Retinal pigment epithelial cell (primary cell): ENCODE data around the gene DLGAP3.

ENCODE experiments used
- DNase-seq: peaks from one replicate; pipeline ENCODE4 v3.0.0-alpha.2; 2010; ENCODE audit warnings: low read depth
- H3K4me3 ChIP-seq: 2 replicates; pipeline ENCODE4 v1.5.1; 2011; ENCODE audit warnings: mild to moderate bottlenecking, low read length, control low read depth, moderate library complexity
- TF ChIP-seq, protein P1 (sequence below): conservative IDR thresholded peaks from 2 replicates; pipeline ENCODE4 v1.5.1; 2011; ENCODE audit warnings: low read depth, low read length, control low read depth, inconsistent platforms

DLGAP3 gene

GRCh38 chr1:34918386-34918976, 11.0 kb downstream of the DLGAP3 start:
- no peak overlapping the region for H3K4me3 ChIP-seq
- TF ChIP-seq, protein P1, sequence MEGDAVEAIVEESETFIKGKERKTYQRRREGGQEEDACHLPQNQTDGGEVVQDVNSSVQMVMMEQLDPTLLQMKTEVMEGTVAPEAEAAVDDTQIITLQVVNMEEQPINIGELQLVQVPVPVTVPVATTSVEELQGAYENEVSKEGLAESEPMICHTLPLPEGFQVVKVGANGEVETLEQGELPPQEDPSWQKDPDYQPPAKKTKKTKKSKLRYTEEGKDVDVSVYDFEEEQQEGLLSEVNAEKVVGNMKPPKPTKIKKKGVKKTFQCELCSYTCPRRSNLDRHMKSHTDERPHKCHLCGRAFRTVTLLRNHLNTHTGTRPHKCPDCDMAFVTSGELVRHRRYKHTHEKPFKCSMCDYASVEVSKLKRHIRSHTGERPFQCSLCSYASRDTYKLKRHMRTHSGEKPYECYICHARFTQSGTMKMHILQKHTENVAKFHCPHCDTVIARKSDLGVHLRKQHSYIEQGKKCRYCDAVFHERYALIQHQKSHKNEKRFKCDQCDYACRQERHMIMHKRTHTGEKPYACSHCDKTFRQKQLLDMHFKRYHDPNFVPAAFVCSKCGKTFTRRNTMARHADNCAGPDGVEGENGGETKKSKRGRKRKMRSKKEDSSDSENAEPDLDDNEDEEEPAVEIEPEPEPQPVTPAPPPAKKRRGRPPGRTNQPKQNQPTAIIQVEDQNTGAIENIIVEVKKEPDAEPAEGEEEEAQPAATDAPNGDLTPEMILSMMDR: no peak

DNA sequence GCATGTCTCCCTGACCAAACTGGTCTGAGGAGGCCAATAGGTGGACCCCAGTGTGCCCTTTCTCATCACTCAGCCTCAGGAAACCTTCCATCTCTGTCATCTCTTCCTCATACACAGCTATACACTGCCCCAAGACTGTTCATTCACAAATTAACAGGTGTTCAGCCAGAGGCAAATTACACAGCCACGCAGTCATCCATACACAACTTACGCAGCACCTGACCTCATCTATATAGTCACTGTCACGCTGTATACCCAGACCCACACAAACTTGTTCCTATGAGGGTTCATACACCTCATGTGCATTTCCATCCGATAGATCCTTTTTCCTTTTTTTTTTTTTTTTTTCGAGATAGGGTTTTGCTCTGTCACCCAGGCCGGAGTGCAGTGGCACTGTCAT, 12.4 kb downstream of the DLGAP3 start:
- no peak overlapping the region for H3K4me3 ChIP-seq
- TF ChIP-seq, protein P1: no peak
- DNase-seq: no peak

More at GRCh38 chr1:34918386-34918976, 11.0 kb downstream of the DLGAP3 start:
- no peak for DNase-seq

DNA sequence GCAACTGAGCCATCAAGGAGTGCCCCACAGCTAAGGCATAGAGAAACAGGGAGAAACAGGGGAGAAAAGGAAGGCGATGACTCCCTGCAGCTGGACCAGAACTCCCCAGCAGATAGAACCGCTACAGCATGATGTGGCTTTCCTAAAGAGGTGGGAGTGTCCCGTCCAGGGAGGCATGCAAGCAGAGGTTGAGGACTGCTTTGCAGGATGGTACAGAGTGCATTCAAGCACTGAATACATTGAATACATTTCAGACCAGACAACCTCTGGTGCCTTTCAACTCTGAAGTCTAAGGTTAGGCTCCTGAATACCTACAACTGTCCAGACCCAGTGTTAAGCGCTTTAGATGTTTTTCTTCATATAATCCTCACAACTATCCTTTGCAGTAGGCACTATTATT, 13.3 kb downstream of the DLGAP3 start:
- no peak overlapping the region for H3K4me3 ChIP-seq
- no peak for DNase-seq
- TF ChIP-seq, protein P1: no peak

GRCh38 chr1:34915521-34915920, 13.9 kb downstream of the DLGAP3 start:
- H3K4me3 ChIP-seq: no peak overlapping the region
- TF ChIP-seq, protein P1: no peak
- DNase-seq: no peak

DNA sequence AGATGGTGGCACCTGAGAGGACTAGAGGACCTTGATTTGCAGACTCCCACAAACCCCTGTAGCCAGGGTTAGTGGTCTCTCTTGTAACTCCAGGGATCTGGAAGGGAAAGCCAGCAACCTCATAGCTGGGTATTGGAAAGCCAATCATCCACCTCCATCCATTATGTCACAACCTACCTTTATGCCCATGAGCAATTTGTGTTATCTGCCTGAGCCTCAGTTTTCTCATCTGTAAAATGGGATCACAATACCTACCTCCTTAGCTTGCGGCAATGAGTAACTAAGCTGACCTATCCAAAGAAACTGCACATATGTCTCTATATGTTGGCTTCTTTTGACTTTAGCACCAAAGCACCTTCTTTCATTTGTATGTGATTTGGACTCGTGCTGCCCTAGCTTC, 14.5 kb downstream of the DLGAP3 start:
- no peak for DNase-seq
- TF ChIP-seq, protein P1: no peak
- H3K4me3 ChIP-seq: no peak overlapping the region

DNA sequence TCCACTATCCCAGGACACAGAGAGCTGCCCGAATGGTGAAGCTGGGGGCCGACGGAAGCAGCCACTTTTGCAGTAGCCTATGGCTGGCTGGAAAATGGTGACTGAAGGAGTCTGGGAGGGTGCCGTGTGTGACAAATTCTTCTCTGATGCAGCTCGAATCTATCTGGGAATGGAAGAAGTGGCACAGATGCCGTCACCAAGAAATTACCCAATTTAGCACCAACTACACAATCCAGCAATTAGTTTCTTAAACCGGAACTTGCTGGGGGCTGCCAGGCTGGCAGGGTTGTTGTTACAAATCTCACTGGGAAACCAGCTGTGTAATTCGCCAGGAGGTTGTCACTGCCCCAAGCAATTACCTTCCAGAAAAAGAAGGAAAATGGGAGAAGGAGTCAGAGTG, 18.0 kb downstream of the DLGAP3 start:
- no peak for DNase-seq
- H3K4me3 ChIP-seq: no peak overlapping the region
- TF ChIP-seq, protein P1: no peak

DNA sequence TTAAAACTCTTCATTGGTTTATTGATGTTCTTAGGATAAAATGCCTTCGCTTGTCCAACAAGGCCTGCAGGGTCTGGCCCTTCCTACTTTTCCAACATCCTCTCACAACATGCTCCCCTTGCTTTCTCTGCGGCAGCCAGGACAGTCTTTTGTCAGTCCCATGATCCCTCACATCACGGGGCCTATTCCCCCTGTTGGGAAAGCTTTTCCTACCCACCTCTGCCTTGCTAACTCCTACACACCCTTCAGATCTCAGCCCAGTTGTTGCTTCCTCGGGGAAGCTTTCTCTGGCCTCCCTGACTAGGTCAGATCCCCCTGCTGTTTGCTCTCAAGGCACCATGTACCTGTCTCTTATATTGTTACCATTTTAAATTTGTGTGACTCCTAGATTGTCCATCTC, 19.0 kb downstream of the DLGAP3 start:
- no peak for DNase-seq
- TF ChIP-seq, protein P1: no peak
- no peak overlapping the region for H3K4me3 ChIP-seq
